GM21619 (cell line): Measurements from ENCODE around the gene SPZ1.
"Not testable (repeated sequence)": the region's sequence is repeated elsewhere in the genome, so short reads cannot be mapped to it uniquely, and the experiment has no call there.

Experiments used
- ATAC-seq: cut with Tn5 transposase; IDR thresholded peaks from one replicate; pipeline ENCODE4 v1.9.1; 2021; ENCODE audit not compliant: unreplicated experiment

The SPZ1 gene

GRCh38 chr5:80319702-80320101 lies at the start of gene SPZ1:
Gene SPZ1 (plus strand): TSS chr5:80320002. CDS start chr5:80320216, 214 bp downstream.
- ATAC-seq = no peak

GRCh38 chr5:80270543-80270942 lies 49.3 kb upstream of the SPZ1 start:
- ATAC-seq = not testable (repeated sequence)

DNA sequence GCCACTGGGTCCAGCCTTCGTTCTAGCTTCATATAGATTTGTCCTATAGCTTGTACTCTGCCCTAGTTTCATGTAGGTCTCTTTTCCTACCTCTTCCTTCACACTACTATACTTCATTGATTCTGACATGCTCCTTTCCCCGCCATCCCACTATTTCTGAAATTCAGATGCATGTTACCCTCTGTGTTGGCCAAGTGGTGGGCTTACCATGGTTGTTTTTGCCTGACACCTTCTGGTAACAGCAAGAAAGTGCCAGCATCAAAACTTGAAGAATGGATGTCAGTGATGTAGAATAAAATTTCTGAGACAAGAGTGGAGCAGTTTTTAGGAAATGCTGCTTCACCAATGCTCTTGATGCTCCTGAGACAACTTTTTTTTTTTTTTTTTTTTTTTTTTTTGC lies 44.5 kb upstream of the SPZ1 start:
- ATAC-seq = no peak

GRCh38 chr5:80276186-80276585 lies 43.6 kb upstream of the SPZ1 start:
- ATAC-seq = no peak

GRCh38 chr5:80277191-80277590 lies 42.6 kb upstream of the SPZ1 start:
- no peak for ATAC-seq

- no peak for ATAC-seq
These were observed 37.7 kb upstream of the SPZ1 start for GRCh38 chr5:80282054-80282453.

DNA sequence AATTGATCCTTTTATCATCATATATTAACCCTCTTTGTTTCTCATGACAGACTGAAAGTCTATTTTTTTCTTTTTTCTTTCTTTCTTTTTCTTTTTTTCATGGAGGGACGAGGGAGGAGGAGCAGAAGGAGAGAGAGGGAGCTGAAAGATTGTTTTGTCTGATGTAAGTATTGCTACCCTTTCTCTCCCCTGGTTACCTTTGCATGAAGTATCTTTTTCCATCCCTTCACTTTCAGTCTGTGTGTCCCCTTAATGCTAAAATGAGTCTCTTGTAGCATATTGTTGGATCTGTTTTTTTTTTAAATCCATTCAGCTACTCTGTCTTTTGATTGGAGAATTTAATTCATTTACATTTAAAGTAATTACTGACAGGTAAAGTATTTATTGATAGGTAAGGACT lies 36.4 kb upstream of the SPZ1 start:
- no peak for ATAC-seq

DNA sequence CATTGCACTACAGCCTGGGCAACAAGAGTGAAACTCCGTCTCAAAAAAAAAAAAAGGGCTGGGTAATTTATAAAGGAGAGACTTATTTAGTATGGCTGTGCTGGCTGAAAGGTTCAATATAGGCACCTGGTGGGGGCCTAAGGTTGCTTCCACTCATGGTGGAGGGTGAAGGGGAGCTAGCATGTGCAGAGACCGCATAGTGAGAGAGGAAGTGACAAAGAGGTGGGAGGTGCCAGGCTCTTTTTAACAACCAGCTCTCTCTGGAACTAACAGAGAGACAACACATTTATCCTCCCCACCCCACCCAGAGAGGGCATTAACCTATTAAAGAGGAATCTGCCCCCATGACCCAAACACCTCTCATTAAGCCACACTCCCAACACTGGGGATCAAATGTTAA lies 35.1 kb upstream of the SPZ1 start:
- ATAC-seq = no peak

DNA sequence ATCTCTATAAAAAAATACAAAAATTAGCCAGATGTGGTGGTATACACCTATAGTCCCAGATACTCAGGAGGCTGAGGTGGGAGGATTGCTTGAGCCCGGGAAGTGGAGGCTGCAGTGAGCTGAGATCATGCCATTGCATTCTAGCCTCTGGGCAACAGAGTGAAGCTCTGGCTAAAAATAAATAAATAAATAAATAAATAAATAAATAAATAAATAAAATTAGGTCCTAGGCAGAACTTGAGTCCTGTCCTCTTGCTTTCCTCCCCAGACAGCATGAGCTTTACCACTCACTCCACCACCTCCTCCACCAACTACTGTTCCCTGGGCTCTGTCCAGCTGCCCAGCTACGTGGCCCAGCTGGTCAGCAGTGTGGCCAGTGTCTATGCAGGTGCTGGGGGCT lies 31.6 kb upstream of the SPZ1 start:
- no peak for ATAC-seq

GRCh38 chr5:80289320-80289719 lies 30.5 kb upstream of the SPZ1 start:
- no peak for ATAC-seq

DNA sequence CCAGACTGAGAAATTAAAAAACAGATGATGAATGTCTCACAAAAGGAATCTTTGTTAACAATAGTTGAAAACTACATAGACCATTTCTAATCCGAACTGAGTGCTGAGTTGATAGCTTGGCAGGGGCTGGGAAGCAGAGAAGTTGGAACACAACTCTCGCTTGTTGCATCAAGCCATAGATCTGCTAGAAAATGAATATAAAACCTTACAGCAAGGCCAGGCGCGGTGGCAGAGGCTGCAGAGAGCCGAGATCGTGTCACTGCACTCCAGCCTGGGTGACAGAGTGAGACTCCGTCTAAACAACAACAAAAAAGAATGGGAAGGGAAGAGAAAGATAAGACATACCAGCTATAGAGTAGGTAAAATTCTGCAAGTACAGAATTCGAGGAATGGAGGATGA lies 28.0 kb upstream of the SPZ1 start:
- ATAC-seq = no peak

- ATAC-seq = no peak
These were observed 23.7 kb upstream of the SPZ1 start for GRCh38 chr5:80296121-80296520.

- no peak for ATAC-seq
These were observed 20.2 kb upstream of the SPZ1 start for GRCh38 chr5:80299601-80300000.

- no peak for ATAC-seq
These were observed 19.7 kb upstream of the SPZ1 start for GRCh38 chr5:80300125-80300524.

DNA sequence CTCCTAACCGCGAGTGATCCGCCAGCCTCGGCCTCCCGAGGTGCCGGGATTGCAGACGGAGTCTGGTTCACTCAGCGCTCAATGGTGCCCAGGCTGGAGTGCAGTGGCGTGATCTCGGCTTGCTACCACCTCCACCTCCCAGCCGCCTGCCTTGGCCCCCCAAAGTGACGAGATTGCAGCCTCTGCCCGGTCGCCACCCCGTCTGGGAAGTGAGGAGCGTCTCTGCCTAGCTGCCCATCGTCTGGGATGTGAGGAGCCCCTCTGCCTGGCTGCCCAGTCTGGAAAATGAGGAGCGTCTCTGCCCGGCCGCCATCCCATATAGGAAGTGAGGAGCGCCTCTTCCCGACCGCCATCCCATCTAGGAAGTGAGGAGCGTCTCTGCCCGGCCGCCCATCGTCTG lies 19.0 kb upstream of the SPZ1 start:
- ATAC-seq = not testable (repeated sequence)

DNA sequence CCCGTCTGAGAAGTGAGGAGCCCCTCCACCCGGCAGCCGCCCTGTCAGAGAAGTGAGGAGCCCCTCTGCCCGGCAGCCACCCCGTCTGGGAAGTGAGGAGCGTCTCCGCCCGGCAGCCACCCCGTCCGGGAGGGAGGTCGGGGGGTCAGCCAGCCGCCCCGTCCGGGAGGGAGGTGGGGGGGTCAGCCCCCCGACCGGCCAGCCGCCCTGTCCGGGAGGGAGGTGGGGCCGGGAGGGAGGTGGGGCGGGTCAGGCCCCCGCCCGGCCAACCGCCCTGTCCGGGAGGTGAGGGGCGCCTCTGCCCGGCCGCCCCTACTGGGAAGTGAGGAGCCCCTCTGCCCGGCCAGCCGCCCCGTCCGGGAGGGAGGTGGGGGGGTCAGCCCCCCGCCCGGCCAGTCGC lies 18.5 kb upstream of the SPZ1 start:
- ATAC-seq = not testable (repeated sequence)

- ATAC-seq = no peak
These were observed 17.2 kb upstream of the SPZ1 start for GRCh38 chr5:80302636-80303035.

GRCh38 chr5:80308526-80308925 lies 11.3 kb upstream of the SPZ1 start:
- no peak for ATAC-seq

DNA sequence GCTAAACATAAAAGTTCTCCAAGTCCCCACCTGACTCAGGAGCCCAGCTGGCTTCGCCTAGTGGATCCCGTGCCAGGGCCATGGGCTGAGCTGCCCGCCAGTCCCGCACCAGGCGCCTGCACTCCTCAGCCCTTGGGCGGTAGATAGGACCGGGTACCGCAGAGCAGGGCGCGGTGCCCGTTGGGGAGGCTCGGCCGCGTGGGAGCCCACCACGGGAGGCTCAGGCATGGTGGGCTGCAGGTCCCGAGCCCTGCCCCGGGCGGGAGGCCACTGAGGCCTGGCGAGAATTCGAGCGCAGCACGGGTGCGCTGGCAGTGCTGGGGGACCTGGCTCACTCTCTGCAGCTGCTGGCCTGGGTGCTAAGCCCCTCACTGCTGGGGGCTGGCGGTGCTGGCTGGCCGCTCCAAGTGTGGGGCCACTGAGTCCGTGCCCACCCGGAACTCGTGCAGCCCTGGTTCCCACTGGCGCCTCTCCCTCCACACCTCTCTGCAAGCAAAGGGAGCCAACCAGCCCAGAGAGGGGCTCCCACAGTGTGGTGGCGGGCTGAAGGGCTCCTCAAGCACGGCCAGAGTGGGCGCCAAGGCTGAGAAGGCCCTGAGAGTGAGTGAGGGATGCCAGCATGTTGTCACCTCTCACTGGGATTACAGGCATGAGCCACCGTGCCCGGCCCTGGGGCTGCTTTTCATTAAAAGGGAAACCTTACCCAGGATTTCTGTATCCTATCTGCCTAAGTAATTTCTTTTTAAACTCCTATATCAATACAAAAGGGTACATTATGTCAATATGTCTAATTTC lies 9.7 kb upstream of the SPZ1 start:
- no peak for ATAC-seq

DNA sequence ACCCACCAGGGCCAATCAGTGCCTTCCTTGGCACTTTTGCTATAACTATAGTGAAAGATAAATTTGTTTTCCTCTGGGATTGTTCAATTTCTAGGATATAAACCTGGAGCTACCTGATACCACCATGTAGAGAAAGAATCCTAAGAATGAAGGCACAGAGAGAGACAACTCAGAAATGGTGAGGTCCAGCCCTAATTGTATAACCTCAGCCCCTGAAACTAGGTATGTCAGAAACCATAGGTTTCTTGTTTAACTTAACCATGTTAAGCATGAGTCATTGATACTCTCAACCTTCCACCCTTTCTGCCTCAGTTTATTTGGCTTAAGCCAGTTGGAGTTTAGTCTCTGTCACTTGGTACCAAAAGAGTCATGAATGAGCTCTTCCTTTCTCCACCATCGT lies 4.6 kb upstream of the SPZ1 start:
- ATAC-seq = no peak

DNA sequence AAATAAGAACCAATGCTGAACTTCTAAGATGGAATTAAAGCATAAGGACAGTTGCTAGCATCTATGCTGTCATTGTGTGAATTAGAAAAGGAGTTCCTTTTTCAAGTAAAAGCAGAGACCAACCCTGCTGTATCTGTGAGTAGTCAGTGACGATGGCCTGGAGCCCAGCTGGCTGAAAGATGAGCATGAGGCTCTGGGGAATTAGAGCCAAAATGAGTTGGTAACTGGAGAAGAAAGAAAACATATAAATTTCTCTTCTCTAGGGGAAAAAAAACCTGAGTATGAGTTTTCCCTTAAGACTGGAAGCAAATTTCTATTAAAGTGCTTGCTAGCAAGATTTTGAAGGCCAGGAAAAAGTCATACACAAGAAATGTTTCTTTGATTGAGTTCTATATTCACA lies 1.6 kb upstream of the SPZ1 start:
- ATAC-seq = no peak

DNA sequence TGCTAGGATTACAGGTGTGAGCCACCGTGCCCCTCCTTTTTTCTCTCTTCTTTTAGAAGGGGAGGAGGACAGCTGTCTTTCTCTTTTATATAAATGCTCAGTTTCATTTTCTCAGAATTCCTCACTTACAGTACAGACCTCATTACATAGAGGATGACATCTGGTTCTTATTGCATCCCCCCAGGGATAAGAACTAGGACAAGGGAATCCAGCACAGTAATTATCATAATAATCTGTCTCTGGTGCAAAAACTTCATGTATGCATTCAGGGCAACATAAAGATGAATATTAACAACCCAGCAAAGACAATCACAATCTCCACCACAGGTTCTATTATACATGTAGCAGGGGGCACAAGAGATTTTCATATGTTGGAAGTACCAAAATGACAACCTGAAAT lies 5.1 kb downstream of the SPZ1 start:
- no peak for ATAC-seq

- ATAC-seq = no peak
These were observed 6.7 kb downstream of the SPZ1 start for GRCh38 chr5:80326468-80326867.
